HepG2 (cell line): Measurements from ENCODE around the gene TRIM72. TPM values are rescaled to one million over a fixed set of nuclear protein-coding genes. Genes with fewer than 3 reads are reported as not detected.

Source experiments
- ARID2 ChIP-seq: sonication (generic); formaldehyde crosslinking; IDR thresholded peaks from 2 replicates; pipeline ENCODE4 v1.8.1; 2022; ENCODE audit warnings: mild to moderate bottlenecking, missing genetic modification reagents, borderline replicate concordance
- BCL3 ChIP-seq: sonication (generic); formaldehyde crosslinking; IDR thresholded peaks from 2 replicates; pipeline ENCODE4 v1.5.1; 2020; ENCODE audit warnings: mild to moderate bottlenecking, missing genetic modification reagents, moderate library complexity
- CBX5 ChIP-seq: sonication (generic); formaldehyde crosslinking; IDR thresholded peaks from 2 replicates; pipeline ENCODE4 v1.4.0; 2020; ENCODE audit warnings: missing genetic modification reagents, borderline replicate concordance
- CREBL2 ChIP-seq: sonication (generic); formaldehyde crosslinking; IDR thresholded peaks from 2 replicates; pipeline ENCODE4 v1.8.1; 2023; ENCODE audit warnings: missing genetic modification reagents, mild to moderate bottlenecking, borderline replicate concordance
- E2F1 ChIP-seq: sonication (generic); formaldehyde crosslinking; IDR thresholded peaks from 2 replicates; pipeline ENCODE4 v1.5.0; 2020; ENCODE audit warnings: missing genetic modification reagents
- ELF1 ChIP-seq: sonication (generic); formaldehyde crosslinking; IDR thresholded peaks from 2 replicates; pipeline ENCODE4 v1.4.0; 2020; ENCODE audit warnings: missing genetic modification reagents
- EP300 ChIP-seq, 3 experiments: sonication (generic) in 1 of 3; formaldehyde crosslinking in 1 of 3; IDR thresholded peaks; 2 replicates each; pipeline versions ENCODE4 v1.5.1 to v1.6.1; 2011 to 2020; ENCODE audit warnings: low read depth in 2 of 3, low read length in 2 of 3, borderline replicate concordance in 1 of 3, improper control_type of control experiment in 1 of 3, mild to moderate bottlenecking in 1 of 3, missing genetic modification reagents in 1 of 3, moderate library complexity in 1 of 3
- FOSL2 ChIP-seq: sonication (generic); formaldehyde crosslinking; IDR thresholded peaks from 2 replicates; pipeline ENCODE4 v1.4.0; 2020; ENCODE audit warnings: missing genetic modification reagents
- GATAD2A ChIP-seq: IDR thresholded peaks from 2 replicates; pipeline ENCODE4 v1.6.1; 2016
- HNRNPUL1 ChIP-seq: fragments of 200-400 bp; formaldehyde crosslinking; IDR thresholded peaks from 2 replicates; pipeline ENCODE4 v1.6.1; 2017; ENCODE audit warnings: low read depth, mild to moderate bottlenecking, low read length, moderate library complexity
- JARID2 ChIP-seq: sonication (generic); formaldehyde crosslinking; IDR thresholded peaks from 2 replicates; pipeline ENCODE4 v1.8.1; 2023; ENCODE audit warnings: missing genetic modification reagents, inconsistent platforms; ENCODE audit not compliant: insufficient replicate concordance
- MTF1 ChIP-seq: sonication (generic); formaldehyde crosslinking; IDR thresholded peaks from 2 replicates; pipeline ENCODE4 v1.5.0; 2020; ENCODE audit warnings: missing genetic modification reagents
- MXD1 ChIP-seq: sonication (generic); formaldehyde crosslinking; IDR thresholded peaks from 2 replicates; pipeline ENCODE4 v1.4.0; 2020; ENCODE audit warnings: mild to moderate bottlenecking, missing genetic modification reagents
- RBM39 ChIP-seq: fragments of 200-400 bp; formaldehyde crosslinking; IDR thresholded peaks from one replicate; pipeline ENCODE4 v1.6.1; 2018; ENCODE audit warnings: antibody characterized with exemption, mild to moderate bottlenecking, low read depth, low read length; ENCODE audit not compliant: poor library complexity, severe bottlenecking
- RFX1 ChIP-seq: fragments of 450-650 bp; IDR thresholded peaks from 2 replicates; pipeline ENCODE4 v1.6.1; 2017
- SMYD3 ChIP-seq: sonication (generic); formaldehyde crosslinking; IDR thresholded peaks from 2 replicates; pipeline ENCODE4 v1.8.1; 2023; ENCODE audit warnings: mild to moderate bottlenecking, missing genetic modification reagents
- SNAPC5 ChIP-seq: sonication (generic); formaldehyde crosslinking; IDR thresholded peaks from 2 replicates; pipeline ENCODE4 v1.8.1; 2023; ENCODE audit warnings: mild to moderate bottlenecking, missing genetic modification reagents, borderline replicate concordance
- SOX6 ChIP-seq, 2 experiments: fragments of 450-650 bp in 1 of 2; sonication (generic) in 1 of 2; formaldehyde crosslinking in 1 of 2; IDR thresholded peaks; 2 replicates each; pipeline versions ENCODE4 v1.4.0 to v1.6.1; 2017 to 2020; ENCODE audit warnings: antibody characterized with exemption in 1 of 2, mild to moderate bottlenecking in 1 of 2, missing genetic modification reagents in 1 of 2
- ZBTB39 ChIP-seq: sonication (generic); formaldehyde crosslinking; IDR thresholded peaks from 2 replicates; pipeline ENCODE4 v1.5.0; 2020; ENCODE audit warnings: missing genetic modification reagents
- ZBTB8A ChIP-seq: sonication (generic); formaldehyde crosslinking; IDR thresholded peaks from 2 replicates; pipeline ENCODE4 v1.4.0; 2020; ENCODE audit warnings: mild to moderate bottlenecking, low read depth, missing genetic modification reagents, borderline replicate concordance
- ZFP36 ChIP-seq: fragments of 150-350 bp; IDR thresholded peaks from 2 replicates; pipeline ENCODE4 v1.6.1; 2018; ENCODE audit warnings: borderline replicate concordance, low read length, low read depth; ENCODE audit not compliant: partially characterized antibody
- ZNF160 ChIP-seq: sonication (generic); formaldehyde crosslinking; IDR thresholded peaks from 2 replicates; pipeline ENCODE4 v1.8.0; 2022; ENCODE audit warnings: mild to moderate bottlenecking, inconsistent platforms, missing genetic modification reagents
- ZNF652 ChIP-seq: IDR thresholded peaks from 2 replicates; pipeline ENCODE4 v1.6.1; 2016; ENCODE audit warnings: low read depth, borderline replicate concordance
- ZNF766 ChIP-seq: sonication (generic); formaldehyde crosslinking; IDR thresholded peaks from 2 replicates; pipeline ENCODE4 v1.5.0; 2020; ENCODE audit warnings: missing genetic modification reagents, borderline replicate concordance
- ZNF878 ChIP-seq: sonication (generic); formaldehyde crosslinking; IDR thresholded peaks from 2 replicates; pipeline ENCODE4 v1.8.1; 2023; ENCODE audit warnings: mild to moderate bottlenecking, missing genetic modification reagents, moderate library complexity
- ZSCAN20 ChIP-seq: sonication (generic); formaldehyde crosslinking; IDR thresholded peaks from 2 replicates; pipeline ENCODE4 v1.4.0; 2020; ENCODE audit warnings: missing genetic modification reagents, mild to moderate bottlenecking, borderline replicate concordance
- polyA plus RNA-seq, 8 experiments: library from polyadenylated mRNA; depleted of rRNA in 3 of 8; stranded (reverse) in 7 of 8; unstranded in 1 of 8; fragments of >200 nt; fragmentation: Illumina TruSeq in 4 of 8; extraction: Trizol in 4 of 8; gene quantifications; 2 replicates each; pipeline versions ENCODE4 v1.2.1 to v1.2.3, GENCODE V29; 2011 to 2016; ENCODE audit warnings: low read depth in 4 of 8, missing spikeins in 1 of 8, mixed read lengths in 1 of 8; ENCODE audit not compliant: insufficient read depth in 1 of 8
- total RNA-seq, 5 experiments: library from RNA; depleted of rRNA; stranded (reverse); fragments of >200 nt; fragmentation: Illumina TruSeq; extraction: Trizol; gene quantifications; 2 replicates each; pipeline ENCODE4 v1.2.3, GENCODE V29; 2016; ENCODE audit warnings: low read depth in 1 of 5

The TRIM72 gene
- total and polyA plus RNA-seq, 2 of the 13 experiments (the other 11 are each of a cell fraction or from before 2014, with no cell fraction given), result not detected

GRCh38 chr16:31253642-31254045, 39.7 kb downstream of the TRIM72 start (continued):
- TF ChIP-seq CREBL2 (CRISPR knock-in tag), result no peak
- no peak for TF ChIP-seq ARID2 (CRISPR knock-in tag)
- no peak for TF ChIP-seq BCL3 (CRISPR knock-in tag)
- no peak for TF ChIP-seq SOX6 (IDR thresholded peaks at IDR 0.05)
- 0 out of 2 replicates have a peak, but pooled peaks have one; percentile 23 for TF ChIP-seq SOX6 (CRISPR knock-in tag; IDR thresholded peaks at IDR 0.05)
- no peak for TF ChIP-seq ZNF878
- no peak for TF ChIP-seq E2F1 (CRISPR knock-in tag)
- no peak for TF ChIP-seq MTF1 (CRISPR knock-in tag)
- TF ChIP-seq RBM39, result no peak
- no peak for TF ChIP-seq HNRNPUL1
- no peak for TF ChIP-seq ZNF766 (CRISPR knock-in tag)
- no peak for TF ChIP-seq MXD1 (CRISPR knock-in tag)
- no peak for TF ChIP-seq ZNF160 (CRISPR knock-in tag)
- no peak for TF ChIP-seq ZSCAN20 (CRISPR knock-in tag)
- TF ChIP-seq RFX1, result no peak
- TF ChIP-seq EP300 (IDR thresholded peaks at IDR 0.05; ENCODE audit: low read depth in 2 of 2, low read length in 2 of 2), result 0 out of 4 replicates have a peak, but pooled peaks of 1 of the 2 experiments have one; percentile 16
- TF ChIP-seq EP300 (CRISPR knock-in tag; IDR thresholded peaks at IDR 0.05; ENCODE audit: borderline replicate concordance), result no peak; the same call in 1 of the 2 replicates
- TF ChIP-seq SNAPC5 (CRISPR knock-in tag), result no peak
- no peak for TF ChIP-seq JARID2 (CRISPR knock-in tag)
- TF ChIP-seq ZBTB8A (CRISPR knock-in tag), result no peak
- no peak for TF ChIP-seq ELF1 (CRISPR knock-in tag)
- TF ChIP-seq GATAD2A, result peak; percentile 38; the same call in 1 of the 2 replicates
- TF ChIP-seq ZNF652 (CRISPR knock-in tag), result no peak
- TF ChIP-seq CBX5 (CRISPR knock-in tag), result no peak
- TF ChIP-seq ZFP36, result no peak
- TF ChIP-seq ZBTB39, result no peak
- TF ChIP-seq FOSL2 (CRISPR knock-in tag), result peak; percentile 87
- TF ChIP-seq SMYD3 (CRISPR knock-in tag), result no peak
